Panc1 (cell line): ENCODE data around the gene DENND2A.

Source experiments
- CTCF ChIP-seq: fragments of 450-650 bp; IDR thresholded peaks from 2 replicates; pipeline ENCODE4 v1.5.1; 2017; ENCODE audit warnings: mild to moderate bottlenecking
- POLR2AphosphoS5 ChIP-seq: IDR thresholded peaks from 2 replicates; pipeline ENCODE4 v1.6.1; 2012; ENCODE audit warnings: mild to moderate bottlenecking, low read depth, low read length, moderate library complexity
- REST ChIP-seq, 2 experiments: IDR thresholded peaks; 2 replicates each; pipeline ENCODE4 v1.6.1; 2011 to 2012; ENCODE audit warnings: low read depth in 2 of 2, control low read depth in 1 of 2, low read length in 1 of 2, mild to moderate bottlenecking in 1 of 2, moderate library complexity in 1 of 2; ENCODE audit not compliant: insufficient read depth in 1 of 2

DNA sequence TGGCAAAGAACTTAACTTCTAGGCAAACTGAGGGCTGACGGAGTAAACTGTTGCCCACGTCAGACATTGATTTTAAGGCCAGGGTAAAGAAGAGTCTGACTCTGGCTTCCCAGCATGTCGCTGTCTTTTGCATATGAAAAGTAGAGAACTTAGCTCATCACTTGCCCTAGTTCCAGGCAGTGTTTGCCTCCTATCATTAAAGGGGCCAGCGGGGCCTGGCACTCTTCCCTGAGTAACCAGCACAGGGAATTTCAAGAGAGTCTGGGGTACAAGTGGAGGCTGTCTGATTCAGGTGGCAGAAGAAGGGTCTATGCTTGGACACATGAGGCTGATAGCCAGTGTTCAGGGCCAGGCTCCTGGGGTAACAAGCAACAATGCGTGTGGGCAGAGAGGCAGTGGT, 4.8 kb downstream of the DENND2A start:
- no peak for TF ChIP-seq CTCF
- no peak for TF ChIP-seq POLR2AphosphoS5
- TF ChIP-seq REST (IDR thresholded peaks at IDR 0.05; ENCODE audit: insufficient read depth in 1 of 2, low read depth in 2 of 2, low read length in 1 of 2): no peak
